NCI-H1417 treated with DMSO at 0.1 percent for 48 hours (cell line): ENCODE results near the gene LYPD6B.
"Not testable (repeated sequence)": the region's sequence is repeated elsewhere in the genome, so short reads cannot be mapped to it uniquely, and the experiment has no call there.

ENCODE experiments used
- DNase-seq: peaks from one replicate; lab custom pipeline; 2025; lab: John Stamatoyannopoulos, UW

The LYPD6B gene

DNA sequence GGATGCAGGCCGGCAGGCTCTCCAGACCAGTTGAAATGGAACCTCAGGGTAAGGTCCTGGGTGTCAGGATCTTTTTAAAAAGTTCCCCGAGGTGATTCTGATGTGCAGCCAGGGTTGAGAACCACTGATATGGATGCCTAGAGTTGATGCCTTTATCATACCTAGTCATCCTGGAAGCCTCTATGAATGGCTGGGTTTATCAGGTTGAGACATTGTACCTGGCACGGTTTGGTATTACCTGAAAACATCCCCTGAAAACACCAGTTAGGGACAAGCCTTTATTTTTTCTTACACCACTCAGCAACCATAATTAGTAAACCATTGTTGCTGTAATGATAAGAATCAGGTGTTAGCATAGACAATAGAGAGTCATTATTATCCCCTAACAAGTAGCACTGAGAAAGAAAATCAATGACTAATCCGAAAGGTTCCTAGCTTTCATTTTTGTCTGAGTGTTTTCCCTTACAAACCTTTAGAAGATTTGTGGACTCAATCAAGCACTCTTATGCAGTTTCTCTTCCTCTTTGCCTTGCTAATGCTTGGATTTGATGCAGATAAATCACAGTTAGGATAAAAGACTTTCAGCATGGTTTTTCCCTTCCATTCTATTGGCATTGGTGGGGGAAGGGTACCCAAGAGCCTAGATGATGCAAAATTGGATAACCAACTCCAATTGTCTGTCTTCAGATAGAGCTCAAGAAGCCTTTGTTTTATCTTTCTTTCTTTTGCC, 175.4 kb downstream of the LYPD6B start:
- no peak for DNase-seq

DNA sequence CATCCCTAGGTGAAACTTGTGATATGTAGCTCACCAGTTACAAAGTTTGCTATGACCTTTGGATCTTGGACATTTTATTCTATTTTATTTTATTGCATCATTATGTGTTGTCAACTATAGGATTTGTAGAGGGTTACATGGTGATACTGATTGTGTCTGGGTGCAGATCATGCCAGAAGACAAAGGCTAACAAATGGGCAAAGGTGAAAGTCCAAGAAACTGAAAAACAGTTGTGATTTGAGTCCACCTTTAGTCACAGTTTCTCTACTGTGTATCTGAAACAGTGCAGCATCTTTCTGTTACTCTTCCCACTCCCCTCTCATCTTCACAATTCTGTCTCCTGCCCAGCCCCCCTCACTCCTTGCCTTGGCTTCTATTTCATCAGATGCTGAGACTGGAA, 180.0 kb downstream of the LYPD6B start:
- no peak for DNase-seq

- no peak for DNase-seq
Observed at GRCh38 chr2:149219856-149220255, 181.4 kb downstream of the LYPD6B start.

GRCh38 chr2:149221002-149221401, 182.5 kb downstream of the LYPD6B start:
- DNase-seq: no peak

DNA sequence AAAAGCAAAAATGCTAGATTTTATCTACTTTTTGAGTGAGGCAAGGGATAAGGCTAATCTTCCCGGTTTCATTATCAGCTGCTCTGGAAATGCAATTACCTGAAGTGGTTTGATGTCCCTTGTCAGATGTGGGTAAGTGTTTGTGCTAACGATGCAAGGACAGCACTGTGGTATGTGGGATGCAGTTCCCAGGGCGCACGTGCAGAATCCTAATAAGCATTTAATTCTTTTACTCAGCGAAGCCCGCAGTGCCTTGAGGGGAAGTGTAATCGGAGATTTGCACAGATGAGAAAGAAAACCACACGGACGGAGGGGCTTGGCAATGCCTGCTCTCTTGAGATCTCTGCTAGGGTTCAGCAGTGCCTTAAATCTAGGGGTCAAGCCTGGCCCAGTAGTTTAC, 183.4 kb downstream of the LYPD6B start:
- no peak for DNase-seq

DNA sequence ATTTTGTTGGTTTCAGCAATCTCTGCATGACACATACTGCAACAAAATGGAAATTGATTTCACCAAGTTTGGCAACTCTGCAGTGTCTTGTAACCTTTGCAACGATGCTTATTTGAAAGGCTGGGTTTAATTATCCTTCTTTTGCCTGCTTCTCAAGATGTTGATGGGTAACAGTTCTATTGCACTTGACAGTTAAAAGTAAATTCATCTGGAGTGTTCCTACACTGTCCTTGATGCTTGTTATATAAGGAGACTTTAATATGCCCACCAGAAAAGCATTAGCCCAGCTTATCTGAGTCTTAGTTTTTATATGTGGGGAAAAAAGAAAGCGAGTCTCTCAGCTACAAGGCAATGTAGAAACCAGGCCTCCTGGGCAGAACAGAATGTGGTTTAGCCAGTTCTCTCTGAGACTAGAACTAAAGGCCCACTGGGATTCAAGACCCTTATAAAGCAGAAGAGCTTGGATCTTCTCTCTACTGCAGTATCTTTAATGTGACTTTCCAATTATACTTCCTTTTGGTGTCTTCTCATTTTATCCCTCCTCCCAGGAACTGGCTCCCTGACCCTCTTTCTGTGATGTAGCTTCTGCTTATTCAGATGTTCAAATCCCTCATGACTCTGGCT, 185.1 kb downstream of the LYPD6B start:
- DNase-seq: no peak

DNA sequence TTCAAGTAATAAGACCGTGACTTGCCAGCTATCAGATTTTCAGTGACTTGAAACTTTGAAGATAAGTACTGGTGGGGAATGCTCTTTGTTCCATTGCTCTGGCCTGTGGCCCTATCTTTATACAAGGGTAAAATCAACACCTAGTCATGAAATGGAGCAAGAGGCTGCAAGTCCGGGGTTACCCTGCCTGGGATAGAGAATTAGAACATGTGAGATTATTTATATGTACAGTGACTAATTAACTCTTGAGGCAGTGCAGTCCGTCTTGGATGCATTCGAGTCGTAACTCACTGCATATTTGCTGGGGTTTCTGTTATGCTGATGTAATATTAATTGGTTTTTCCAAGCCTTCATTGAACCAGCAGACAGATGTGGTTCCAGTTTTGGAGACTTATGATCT, 186.0 kb downstream of the LYPD6B start:
- DNase-seq: no peak

DNA sequence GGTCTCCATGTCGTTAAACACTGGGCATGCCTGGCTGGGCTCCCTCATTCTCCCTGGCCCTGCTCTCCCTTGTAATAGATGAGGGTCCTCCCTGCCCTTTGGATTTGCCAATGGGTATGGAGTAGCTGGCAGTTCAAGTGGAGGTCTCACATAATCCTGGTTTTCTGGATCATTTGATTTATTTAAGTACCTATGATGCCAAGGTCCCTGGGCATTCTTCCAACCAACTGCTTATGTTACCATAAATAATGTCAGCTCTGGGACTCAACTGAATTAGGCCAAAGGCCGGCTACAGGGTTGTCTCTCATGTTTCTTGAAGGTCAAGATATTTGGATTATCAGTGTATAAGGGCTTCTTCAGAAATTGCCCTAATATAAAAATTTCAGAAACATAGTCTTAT, 186.9 kb downstream of the LYPD6B start:
- DNase-seq: no peak

DNA sequence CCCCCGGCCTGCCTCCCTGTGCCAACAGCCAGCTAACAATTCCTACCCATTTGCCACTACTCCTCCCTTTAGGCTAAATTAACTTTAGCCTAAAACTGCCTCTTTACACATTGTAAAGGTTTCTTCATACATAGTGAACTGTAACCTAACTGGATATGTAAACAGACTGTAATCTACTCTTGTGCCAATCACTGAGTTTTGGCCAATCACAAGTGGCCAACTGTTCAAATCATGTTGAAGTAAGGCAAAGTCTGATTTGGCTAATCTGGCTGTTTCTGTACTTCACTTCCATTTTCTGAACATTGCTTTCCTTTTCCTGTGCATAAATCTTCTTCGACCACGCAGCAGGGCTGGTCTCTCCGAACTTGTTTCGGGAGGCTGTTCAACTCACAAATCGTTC, 188.3 kb downstream of the LYPD6B start:
- DNase-seq: no peak

- no peak for DNase-seq
Observed at GRCh38 chr2:149235816-149236375, 197.4 kb downstream of the LYPD6B start.

DNA sequence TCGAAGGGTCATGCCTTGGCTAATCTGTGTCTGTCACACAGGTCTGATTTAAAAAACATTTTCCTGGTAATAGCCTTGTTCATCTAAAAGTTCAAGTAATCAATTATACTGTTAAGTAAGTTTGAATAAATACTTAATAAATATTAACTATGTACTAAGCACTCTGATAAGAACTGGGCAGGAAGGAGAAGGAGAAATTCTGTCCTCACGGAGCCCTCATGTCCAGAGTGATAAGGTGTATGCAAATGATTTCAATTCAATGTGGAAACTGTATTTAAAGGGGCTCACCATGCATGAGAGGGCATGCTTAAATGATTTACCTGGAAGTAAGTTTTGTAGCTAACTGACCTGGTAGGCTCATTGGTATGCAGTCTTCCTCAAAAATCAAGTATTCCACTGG, 197.9 kb downstream of the LYPD6B start:
- DNase-seq: no peak

DNA sequence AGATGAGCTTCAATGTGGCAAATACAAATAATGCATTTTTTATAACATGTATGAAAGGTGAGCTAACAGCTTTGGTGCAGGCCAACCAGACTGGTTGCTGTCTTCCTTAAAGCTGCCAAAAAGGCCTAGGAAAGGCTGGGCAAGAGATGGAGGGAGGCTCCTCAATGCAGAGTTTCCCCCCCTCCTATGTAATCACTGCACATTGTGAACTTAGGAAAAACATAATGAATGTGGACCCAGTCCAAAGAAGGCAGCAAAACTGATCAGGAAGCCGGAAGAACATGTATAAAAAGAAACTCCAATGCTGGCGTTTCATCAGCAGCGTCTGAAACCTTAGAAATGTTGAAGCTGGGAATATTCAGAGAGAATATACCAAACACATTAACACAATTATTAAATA, 207.7 kb downstream of the LYPD6B start:
- DNase-seq: no peak

GRCh38 chr2:149251436-149251835, 212.9 kb downstream of the LYPD6B start:
- DNase-seq: not testable (repeated sequence)

GRCh38 chr2:149256877-149257276, 218.4 kb downstream of the LYPD6B start:
- DNase-seq: not testable (repeated sequence)

DNA sequence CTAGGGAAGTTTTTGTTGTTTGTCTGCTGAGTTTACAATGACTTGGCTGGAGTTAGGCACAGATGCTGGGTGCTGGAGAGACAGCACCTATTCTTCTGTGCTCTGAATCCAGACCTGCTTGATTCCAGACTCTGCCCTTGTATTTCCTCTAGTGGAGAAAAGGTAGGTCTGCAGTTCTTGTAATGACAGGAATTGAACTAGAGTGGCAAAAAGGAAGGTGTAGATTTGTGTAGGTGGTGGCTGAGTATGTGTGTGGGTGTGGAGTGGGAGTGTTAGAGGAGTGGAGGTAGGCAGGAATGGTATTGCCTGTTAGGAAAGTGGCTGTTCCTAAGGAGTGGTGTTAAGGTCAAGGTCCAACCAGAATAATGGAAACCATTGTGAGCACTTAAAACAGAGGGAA, 220.0 kb downstream of the LYPD6B start:
- no peak for DNase-seq

GRCh38 chr2:149259136-149259535, 220.6 kb downstream of the LYPD6B start:
- DNase-seq: no peak

DNA sequence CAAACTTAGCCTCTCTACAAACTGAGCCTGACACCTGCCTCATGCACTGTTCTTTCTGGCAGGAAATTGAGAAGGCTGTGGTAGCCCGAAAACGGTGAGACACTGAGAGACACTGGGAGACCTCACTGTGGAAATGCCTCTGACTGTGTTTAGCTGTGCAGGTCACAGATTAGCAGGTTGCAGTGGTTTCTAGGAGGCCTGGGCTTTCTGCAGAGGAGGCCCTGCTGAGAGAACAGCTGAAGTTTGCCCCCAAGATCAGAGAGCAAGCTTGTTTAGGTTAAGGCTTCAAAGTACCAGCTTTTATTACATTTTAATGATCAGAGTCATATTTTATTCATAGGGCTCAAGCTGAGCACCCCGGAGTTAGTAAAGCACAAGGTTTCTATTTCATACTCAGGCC, 223.2 kb downstream of the LYPD6B start:
- DNase-seq: no peak
